Effector CD4-positive, alpha-beta T cell (primary cell): ENCODE measurements around the gene EEIG2.
"Not testable (repeated sequence)": the region's sequence is repeated elsewhere in the genome, so short reads cannot be mapped to it uniquely, and the experiment has no call there.

Experiments used
- DNase-seq: peaks from one replicate; pipeline ENCODE4 v3.0.0-alpha.2; 2020
- total RNA-seq: gene quantifications from one replicate; lab custom pipeline; 2026; lab: John Stamatoyannopoulos, UW

The EEIG2 gene
- total RNA-seq, result 55.0 reads per million, percentile 70 among the genes with 10 or more reads in this experiment

- peak; percentile 84 for DNase-seq
These were observed at the start of gene EEIG2 for GRCh38 chr1:108559215-108560186. Gene EEIG2, plus strand, starts transcription at chr1:108560100. Its CDS starts 329 bp downstream, at chr1:108560429.

- DNase-seq, result no peak
These were observed 48.1 kb upstream of the EEIG2 start for GRCh38 chr1:108511764-108512163.

- DNase-seq, result no peak
These were observed 47.5 kb upstream of the EEIG2 start for GRCh38 chr1:108512239-108513043.

GRCh38 chr1:108513044-108513415, 46.9 kb upstream of the EEIG2 start:
- no peak for DNase-seq

- DNase-seq, result not testable (repeated sequence)
These were observed 46.0 kb upstream of the EEIG2 start for GRCh38 chr1:108513914-108514313.

GRCh38 chr1:108517301-108517897, 42.5 kb upstream of the EEIG2 start:
- not testable (repeated sequence) for DNase-seq

GRCh38 chr1:108521990-108522393, 37.9 kb upstream of the EEIG2 start:
- no peak for DNase-seq

- no peak for DNase-seq
These were observed 36.1 kb upstream of the EEIG2 start for GRCh38 chr1:108523829-108524228.

- DNase-seq, result no peak
These were observed 35.2 kb upstream of the EEIG2 start for GRCh38 chr1:108524676-108525075.

- no peak for DNase-seq
These were observed 32.8 kb upstream of the EEIG2 start for GRCh38 chr1:108527135-108527534.

- DNase-seq, result no peak
These were observed 32.1 kb upstream of the EEIG2 start for GRCh38 chr1:108527837-108528236.

GRCh38 chr1:108531444-108531843, 28.5 kb upstream of the EEIG2 start:
- no peak for DNase-seq

- no peak for DNase-seq
These were observed 27.2 kb upstream of the EEIG2 start for GRCh38 chr1:108532730-108533129.

GRCh38 chr1:108533351-108534083, 26.4 kb upstream of the EEIG2 start:
- DNase-seq, result no peak

- DNase-seq, result no peak
These were observed 25.1 kb upstream of the EEIG2 start for GRCh38 chr1:108534759-108535158.

GRCh38 chr1:108535315-108535897, 24.5 kb upstream of the EEIG2 start:
- DNase-seq, result not testable (repeated sequence)

GRCh38 chr1:108536021-108536420, 23.9 kb upstream of the EEIG2 start:
- not testable (repeated sequence) for DNase-seq

GRCh38 chr1:108536791-108537190, 23.1 kb upstream of the EEIG2 start:
- DNase-seq, result not testable (repeated sequence)

- DNase-seq, result no peak
These were observed 21.9 kb upstream of the EEIG2 start for GRCh38 chr1:108537976-108538375.

GRCh38 chr1:108540977-108541376, 18.9 kb upstream of the EEIG2 start:
- no peak for DNase-seq

GRCh38 chr1:108541861-108542260, 18.0 kb upstream of the EEIG2 start:
- DNase-seq, result no peak

GRCh38 chr1:108547493-108547892, 12.4 kb upstream of the EEIG2 start:
- DNase-seq, result not testable (repeated sequence)
